Adrenal gland (tissue), 5 donors: Measurements from ENCODE around the gene NDUFA8.

Experiments
- CTCF ChIP-seq, 6 experiments: fragments of 450-650 bp in 4 of 6; fragments of 200-600 bp in 2 of 6; sonication (generic) in 1 of 6; IDR thresholded peaks; 1 replicate in 5 of 6; 2 replicates in 1 of 6; pipeline versions ENCODE4 v1.5.1 to v1.8.0; 2016 to 2021; ENCODE audit warnings: antibody characterized with exemption in 6 of 6, mild to moderate bottlenecking in 2 of 6, moderate library complexity in 1 of 6
- POLR2A ChIP-seq, 2 donors: fragments of 450-650 bp; IDR thresholded peaks; one replicate each; pipeline ENCODE4 v1.6.1; 2017; ENCODE audit warnings: antibody characterized with exemption in 2 of 2, mild to moderate bottlenecking in 2 of 2, moderate library complexity in 1 of 2
- donor health status: DM: no; HTN: no; CAD: no.

GRCh38 chr9:122106576-122106975 is 53.0 kb downstream of the NDUFA8 start:
- no peak for TF ChIP-seq CTCF (IDR thresholded peaks at IDR 0.05)
- TF ChIP-seq POLR2A (IDR thresholded peaks at IDR 0.05) = no peak
